ENCODE data around the gene NR2E3.

The NR2E3 gene

DNA sequence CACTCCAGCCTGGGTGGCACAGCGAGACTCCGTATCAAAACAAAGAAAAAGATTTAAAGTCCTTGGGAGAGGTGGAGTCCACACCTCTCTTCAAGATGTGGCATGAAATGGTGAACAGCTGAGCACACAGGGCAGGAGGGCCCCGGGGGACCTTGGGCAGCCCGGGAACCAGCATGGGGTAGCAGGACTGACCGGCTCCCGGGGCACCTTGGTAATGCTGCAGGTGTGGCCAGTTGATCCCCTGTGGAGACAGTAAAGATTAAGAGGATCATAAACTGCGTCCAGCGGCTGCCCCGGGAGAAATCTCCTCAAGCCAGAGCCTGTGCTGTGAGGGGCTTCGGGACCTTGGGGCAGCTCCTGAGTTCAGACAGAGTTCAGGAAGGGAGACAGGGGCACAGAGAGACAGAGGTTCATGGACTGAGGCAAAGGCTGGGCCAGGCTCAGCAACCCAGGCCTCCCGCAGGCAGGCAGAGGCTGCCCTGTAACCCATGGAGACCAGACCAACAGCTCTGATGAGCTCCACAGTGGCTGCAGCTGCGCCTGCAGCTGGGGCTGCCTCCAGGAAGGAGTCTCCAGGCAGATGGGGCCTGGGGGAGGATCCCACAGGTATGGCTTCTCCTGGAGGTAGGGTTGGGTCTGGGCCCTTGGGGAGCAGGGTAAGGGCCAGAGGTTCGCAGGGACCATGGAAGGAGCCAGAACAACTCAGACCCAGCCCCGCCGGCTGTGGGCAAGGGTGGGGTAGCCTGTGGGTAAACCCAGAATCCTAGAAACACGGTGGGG is at the start of gene NR2E3:
Gene NR2E3 (plus strand): TSS at position 299 of the 780 bp plus-strand sequence. CDS start 190 bp downstream, at position 489.
- DNase-seq = no peak

DNA sequence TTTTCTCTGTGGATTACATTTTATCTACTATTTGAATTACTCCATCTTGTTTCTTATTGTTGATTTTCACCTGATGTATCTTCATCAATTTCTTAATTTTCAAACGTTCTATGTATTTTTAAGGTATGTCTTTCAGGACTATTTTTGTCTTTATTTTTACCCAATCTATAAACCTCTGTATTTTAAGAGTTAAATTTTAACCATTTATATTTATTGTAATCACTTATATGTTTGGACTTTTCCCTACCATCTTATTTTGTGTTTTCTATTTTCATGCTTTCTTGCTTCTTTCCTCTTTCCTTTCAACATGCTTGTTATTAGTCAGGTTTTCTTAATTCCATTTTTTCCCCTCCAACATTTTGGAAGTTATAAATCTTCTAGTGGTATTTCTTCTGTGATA is 49.5 kb upstream of the NR2E3 start:
- no peak for DNase-seq

GRCh38 chr15:71761649-71762048 is 48.7 kb upstream of the NR2E3 start:
- DNase-seq = no peak

GRCh38 chr15:71768184-71768583 is 42.2 kb upstream of the NR2E3 start:
- DNase-seq = no peak

DNA sequence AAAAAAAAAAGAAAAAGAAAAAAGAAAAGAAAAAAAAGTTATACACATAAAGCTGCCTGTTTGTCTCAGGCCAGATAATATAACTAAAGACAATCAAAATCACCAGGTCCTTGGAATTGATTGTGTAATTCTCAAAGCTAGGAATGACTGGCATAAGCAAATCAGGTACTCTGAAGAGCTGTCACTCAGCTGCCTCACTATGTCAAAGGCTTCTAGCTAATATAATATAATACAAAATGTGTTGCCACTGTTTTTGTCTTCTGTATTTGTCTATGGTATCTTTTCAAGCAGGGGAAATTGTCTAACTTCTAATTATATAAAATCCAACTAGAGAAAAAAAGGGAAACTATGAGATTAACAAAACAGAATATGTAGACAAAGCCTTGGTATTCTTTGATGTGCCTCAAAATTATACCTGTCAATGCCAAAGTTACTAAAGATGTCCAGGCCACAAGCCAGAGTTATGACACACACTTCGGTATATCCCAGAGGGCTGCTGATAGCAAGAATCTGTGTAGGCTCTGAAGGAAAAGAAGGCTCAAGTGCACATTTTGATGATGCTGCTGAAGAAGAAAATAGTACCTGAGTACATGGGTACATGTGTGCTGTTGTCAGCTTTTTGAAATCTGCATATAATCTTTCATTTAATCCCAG is 37.0 kb upstream of the NR2E3 start:
- no peak for DNase-seq

DNA sequence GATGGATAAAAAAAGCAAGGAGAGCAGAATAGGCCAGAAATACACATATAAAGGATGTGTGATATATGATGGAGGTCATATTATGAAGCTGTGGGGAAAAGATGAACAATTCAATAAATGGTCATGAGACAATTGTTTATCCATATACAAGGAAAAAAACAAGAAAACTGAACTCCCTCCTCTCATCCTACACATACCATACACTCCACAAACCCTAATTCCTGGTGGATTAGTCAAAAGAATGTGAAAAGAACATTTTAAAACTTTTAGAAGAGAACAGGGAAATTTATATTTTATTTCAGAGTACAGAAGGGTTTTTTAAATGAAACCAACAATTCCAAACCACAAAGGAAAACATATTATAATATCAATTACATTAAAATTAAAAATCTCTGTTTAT is 34.5 kb upstream of the NR2E3 start:
- no peak for DNase-seq

GRCh38 chr15:71776304-71776703 is 34.0 kb upstream of the NR2E3 start:
- DNase-seq = no peak

DNA sequence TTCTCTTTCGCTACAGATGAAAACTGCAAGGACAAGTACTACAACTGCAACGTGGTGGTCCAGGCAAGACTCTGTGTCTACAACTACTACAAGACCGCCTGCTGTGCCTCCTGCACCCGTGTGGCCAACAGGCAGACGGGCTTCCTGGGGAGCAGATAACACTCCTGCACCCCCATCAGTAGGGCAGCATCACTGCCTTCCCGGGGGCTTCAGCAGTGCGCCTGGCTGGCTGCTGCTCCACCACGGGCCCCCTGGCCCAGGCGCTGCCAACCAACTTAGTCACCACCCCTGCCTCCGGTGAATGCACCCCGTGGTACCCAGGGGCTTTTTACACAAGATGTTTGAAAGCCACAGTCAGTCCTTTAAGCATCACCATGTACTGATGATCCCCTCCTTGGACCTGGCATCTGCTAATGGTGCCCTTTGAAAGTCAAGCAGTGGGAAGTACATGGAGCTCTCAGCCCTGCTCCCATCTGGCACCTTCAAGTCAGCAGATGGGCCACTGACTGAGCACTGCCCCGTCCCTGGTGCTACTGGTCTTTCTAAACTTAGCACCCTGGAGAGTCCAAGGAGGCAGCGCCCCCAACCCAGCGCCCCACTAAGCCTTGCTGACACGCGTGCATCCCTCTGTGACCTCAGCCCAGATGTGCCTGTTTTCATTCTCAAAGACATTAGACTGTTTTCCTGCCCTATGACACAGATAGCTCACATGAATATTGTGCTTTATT is 33.0 kb upstream of the NR2E3 start:
- DNase-seq = no peak

- DNase-seq = no peak
Observed at GRCh38 chr15:71779073-71779797, 31.1 kb upstream of the NR2E3 start.

DNA sequence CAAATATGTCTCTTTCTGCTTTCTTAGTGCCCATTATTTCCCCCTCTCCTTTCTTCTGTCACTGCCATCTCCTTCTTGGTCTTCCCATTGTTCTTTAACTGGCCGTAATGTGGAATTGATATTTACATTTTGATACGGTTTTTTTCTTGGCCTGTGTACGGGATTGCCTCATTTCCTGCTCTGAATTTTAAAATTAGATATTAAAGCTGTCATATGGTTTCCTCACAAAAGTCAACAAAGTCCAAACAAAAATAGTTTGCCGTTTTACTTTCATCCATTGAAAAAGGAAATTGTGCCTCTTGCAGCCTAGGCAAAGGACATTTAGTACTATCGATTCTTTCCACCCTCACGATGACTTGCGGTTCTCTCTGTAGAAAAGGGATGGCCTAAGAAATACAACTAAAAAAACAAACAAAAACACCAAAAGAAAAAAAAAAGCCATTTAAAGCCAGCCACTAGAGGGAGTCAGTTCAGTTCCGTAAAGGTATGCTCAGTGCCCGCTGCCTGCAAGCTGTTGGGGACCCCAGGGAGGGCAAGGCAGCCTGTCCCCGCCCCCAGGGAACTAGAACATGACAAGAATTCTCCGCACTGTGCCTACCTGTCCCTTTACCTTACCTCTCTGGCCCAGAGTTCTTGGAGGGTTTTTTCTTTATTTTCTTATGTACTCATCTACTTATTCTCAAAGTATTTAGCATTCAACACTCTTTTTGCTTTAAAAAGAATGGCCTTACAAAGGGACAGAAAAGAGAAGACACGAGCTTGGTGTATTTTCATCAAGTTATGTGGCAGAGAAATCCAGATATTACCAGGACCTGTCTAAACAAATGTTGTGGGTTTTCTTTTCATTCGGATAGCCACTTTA is 30.0 kb upstream of the NR2E3 start:
- no peak for DNase-seq

DNA sequence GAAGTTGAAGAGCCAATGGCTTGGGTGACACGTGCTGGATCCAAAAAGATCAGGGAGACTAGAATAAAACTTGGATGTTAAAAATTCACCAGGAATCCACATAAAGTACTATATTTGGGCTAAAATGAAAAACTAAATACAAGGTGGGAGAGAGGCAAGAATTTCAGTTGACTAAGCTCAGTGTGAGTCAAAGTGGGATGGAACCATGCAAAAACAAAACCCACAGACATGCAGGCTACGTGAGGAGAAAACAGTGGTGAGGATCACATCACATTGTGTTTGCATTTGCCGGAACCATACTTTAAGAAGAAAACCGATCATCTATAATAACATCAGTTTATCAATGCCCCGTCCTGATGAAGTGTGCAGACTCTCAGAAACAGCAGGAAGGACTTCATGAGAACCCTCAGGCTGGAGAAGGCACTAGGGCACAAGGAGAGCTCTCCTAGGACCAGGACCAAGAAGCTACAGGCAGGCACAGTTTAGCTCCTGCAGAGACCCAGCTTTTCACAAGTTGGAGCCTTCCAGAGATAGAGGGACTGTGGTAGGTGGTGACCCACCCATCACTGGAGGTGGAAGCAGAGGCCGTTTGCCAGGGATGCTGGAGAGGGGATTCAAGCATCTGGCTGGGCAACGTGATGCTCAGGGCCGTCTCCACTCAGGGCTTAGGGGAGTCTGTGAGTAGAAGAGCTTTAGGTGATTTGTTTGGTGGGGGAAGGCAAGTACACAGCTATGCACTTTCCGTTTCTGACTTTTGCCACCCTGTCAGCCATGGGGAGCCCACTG is 29.0 kb upstream of the NR2E3 start:
- DNase-seq = no peak

GRCh38 chr15:71781965-71782265 is 28.4 kb upstream of the NR2E3 start:
- DNase-seq = no peak

DNA sequence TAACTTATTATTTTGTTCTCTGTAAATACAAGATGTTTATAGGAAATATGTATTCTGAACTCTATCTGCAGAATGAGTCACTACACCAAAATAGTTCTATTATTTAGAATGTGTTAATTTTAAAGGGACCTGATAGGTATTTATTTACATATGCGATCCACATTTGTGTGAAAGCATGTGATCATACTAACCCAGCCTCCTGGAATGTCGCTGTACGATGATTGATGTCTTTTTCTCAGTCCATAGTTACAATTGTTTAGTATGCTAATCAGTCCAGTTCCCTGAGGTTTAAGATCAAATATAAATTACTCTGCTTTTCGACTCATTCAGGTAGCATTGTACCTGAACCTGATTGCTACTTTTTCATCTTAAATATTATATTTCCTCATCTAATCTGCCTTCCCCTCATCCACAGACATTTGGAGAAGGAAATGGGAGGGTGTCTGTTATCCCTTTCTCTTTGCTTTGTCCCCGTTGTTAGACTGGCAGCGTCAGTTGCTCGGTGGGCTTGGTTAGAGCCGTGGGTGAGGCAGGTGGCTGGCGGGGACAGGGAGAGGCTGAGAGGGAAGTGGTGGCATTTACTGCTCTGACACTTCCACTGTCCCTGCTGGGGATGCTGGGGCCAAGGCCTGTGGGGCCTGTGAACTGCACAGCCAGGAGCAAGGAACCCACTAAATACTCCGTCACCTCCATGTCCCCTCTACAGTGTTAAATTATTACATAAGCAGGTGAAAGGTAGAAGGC is 27.8 kb upstream of the NR2E3 start:
- no peak for DNase-seq

DNA sequence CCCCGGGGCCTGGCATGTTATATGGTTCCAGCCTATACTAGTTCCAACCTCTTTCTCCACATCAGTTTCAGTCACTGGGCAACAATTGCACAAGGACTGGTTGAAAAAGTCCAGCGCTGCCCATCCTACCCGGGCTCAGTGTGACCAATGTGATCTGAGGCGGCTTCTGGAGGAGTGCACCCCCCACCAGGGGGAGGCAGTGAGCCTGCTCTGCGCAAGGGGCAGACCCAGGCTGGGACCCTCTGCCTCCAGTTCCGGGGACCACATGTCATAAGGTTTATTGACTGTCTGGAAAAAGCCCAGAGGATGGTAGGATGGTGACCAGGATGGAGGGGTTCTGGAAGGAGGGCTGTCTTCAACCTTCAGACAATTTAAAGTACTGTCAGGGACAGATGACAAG is 25.6 kb upstream of the NR2E3 start:
- DNase-seq = no peak

DNA sequence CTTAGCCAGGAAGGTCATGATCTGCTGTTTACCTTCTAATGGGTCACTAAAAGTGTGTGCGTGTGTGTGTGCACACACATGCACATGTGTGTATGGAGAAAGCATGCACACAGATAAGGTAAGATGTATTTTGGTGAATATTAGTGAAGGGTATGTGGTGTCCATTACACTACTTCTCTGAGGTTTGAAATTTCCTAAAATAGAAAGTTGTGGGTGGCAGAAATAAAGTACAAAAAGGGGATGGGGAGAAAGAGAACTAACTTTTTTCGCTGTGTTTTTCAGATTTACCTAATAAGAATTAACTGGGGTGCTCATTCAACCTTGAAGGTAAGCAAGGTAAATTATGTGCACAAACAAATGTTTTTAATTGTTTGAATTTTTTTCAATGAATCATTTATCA is 24.4 kb upstream of the NR2E3 start:
- DNase-seq = no peak

DNA sequence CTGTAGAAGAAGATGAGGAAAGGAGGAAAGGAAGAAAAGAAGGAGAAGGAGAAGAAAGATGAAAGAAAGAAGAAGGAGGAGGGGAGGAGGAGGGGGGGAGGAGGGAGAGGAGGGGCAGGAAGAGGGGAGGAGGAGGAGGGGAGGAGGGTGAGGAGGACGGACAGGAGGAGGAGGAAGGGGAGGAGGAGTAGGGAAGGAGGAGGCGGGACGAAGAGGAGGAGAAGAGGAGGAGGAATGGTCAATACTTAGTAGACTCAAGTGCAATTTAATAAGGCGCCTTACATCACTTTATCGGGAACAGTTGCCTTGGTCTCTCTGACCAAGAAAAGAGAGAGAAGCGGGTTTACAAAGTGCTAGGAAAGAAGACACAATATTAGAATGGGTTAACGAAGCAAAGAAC is 23.7 kb upstream of the NR2E3 start:
- DNase-seq = no peak

DNA sequence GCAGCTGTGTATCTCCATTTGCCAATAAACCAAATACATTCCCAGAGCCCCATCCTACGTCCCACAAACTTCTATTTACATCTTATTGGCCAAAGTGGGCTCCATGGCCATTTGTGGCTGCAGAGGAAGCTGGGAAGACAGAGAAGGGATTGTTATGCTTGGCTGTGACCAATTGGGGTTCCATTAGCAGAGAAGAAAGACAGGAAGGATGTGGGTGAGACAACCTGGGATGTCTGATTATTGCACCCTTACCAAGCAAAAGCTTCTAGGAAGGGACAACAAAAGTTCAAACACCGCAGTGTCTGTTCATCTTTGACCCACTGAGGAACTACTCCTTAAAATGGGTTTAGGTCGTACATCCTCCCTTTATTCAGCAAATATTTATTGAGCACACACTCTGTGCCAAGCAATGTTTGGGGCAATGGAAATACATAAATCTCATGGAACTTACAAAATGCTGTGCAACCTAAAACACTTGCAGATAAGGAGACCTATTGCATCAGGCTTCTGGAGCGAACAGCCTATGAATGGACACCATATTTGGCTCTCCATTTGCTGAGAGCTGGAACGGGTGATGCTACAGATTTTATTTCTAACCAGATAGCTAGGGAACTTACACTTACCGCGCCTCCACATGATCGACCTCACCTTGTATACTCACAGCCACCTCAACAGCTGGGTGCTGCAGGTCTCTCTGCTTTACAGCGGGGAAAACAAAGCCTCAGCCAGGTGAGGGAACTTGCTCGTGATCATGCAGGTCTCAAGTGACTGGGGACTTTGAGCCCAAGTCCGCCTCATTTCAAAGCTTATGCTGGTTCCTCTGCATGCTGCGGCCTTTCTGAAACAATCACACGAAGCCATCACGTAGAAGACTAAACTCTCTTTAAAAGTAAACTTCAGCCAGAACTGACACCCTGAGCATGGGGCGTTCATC is 21.4 kb upstream of the NR2E3 start:
- DNase-seq = no peak

GRCh38 chr15:71789616-71790015 is 20.7 kb upstream of the NR2E3 start:
- no peak for DNase-seq

GRCh38 chr15:71790081-71790480 is 20.3 kb upstream of the NR2E3 start:
- DNase-seq = no peak

DNA sequence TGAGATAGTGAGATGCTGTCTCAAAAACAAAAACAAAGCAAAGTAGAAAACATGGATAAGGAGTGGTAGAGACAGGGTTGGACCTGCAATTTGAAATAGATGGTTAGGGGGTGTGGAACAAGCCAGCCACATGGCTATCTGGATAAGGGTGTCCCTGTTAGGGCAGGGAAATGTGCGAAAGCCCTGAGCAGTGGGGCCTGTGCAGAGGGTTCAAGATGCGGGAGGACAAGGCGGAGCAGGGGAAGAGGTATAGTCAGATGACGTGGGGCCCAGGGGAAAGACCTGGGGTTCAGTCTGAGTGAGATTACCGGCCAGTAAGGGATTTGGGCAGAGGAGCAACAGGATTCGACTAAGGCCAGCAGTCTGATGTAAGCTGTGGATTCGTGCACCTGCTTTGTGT is 18.4 kb upstream of the NR2E3 start:
- no peak for DNase-seq
